Measurements from ENCODE around the gene C1orf185. TPM values are rescaled to one million over a fixed set of nuclear protein-coding genes. Genes with fewer than 3 reads are reported as not detected.
A peak's percentile ranks its signal among the peaks of the same experiment; 100 is the strongest.
"Not testable (repeated sequence)": the region's sequence is repeated elsewhere in the genome, so short reads cannot be mapped to it uniquely, and the experiment has no call there.

The C1orf185 gene
- total RNA-seq, 1 donor from 2014 or later = not detected

DNA sequence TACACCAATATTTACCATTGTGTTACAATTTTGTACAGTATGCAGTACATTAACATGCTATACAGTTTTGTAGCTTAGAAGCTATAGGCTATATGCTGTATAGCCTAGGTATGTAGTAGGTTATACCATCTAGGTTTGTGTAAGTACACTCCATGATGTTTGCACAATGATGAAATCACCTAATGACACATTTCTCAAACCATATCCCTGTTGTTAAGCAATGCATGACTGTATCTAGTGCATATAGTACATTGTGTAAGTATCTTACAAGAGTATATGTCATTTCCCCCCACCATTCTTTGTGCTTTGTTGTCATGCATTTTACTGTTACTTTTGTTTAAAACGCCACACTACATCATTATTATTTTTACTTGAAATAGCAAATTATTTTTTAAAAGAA is 68.3 kb downstream of the C1orf185 start:
- TF ChIP-seq CTCF (conservative IDR thresholded peaks at IDR 0.05) = no peak
- Mint-ChIP-seq H3K9me3 (no peaks in the 10 kb centered on the region), H3K4me1 (no peaks in the 10 kb centered on the region), H3K27me3 (ENCODE audit: low read depth) (peaks cover 24% of the 10 kb centered on the region), H3K27ac (ENCODE audit: unreplicated experiment) (no peak overlapping the region), H3K4me3 (no peak overlapping the region), H3K36me3 (ENCODE audit: low read depth) (no peaks in the 10 kb centered on the region)
- DNase-seq (ENCODE audit: low read depth, low spot score) = no peak

- Mint-ChIP-seq H3K9me3 (no peaks in the 10 kb centered on the region), H3K4me3 (no peak overlapping the region), H3K4me1 (no peaks in the 10 kb centered on the region), H3K36me3 (ENCODE audit: low read depth) (no peaks in the 10 kb centered on the region), H3K27ac (ENCODE audit: unreplicated experiment) (no peak overlapping the region), H3K27me3 (ENCODE audit: low read depth) (peaks cover 33% of the 10 kb centered on the region)
- no peak for DNase-seq (ENCODE audit: low read depth, low spot score)
- no peak for TF ChIP-seq CTCF (conservative IDR thresholded peaks at IDR 0.05)
These were observed 70.8 kb downstream of the C1orf185 start for GRCh38 chr1:51172811-51173210.

GRCh38 chr1:51175278-51175677 is 73.2 kb downstream of the C1orf185 start:
- no peak for DNase-seq (ENCODE audit: low read depth, low spot score)
- H3K27me3 Mint-ChIP-seq (ENCODE audit: low read depth) = peaks cover 27% of the 10 kb centered on the region
- H3K27ac Mint-ChIP-seq (ENCODE audit: unreplicated experiment) = no peak overlapping the region
- peaks cover 6% of the 10 kb centered on the region for H3K9me3 Mint-ChIP-seq
- no peak for TF ChIP-seq CTCF (conservative IDR thresholded peaks at IDR 0.05)
- no peak overlapping the region for H3K4me3 Mint-ChIP-seq
- no peaks in the 10 kb centered on the region for H3K4me1 Mint-ChIP-seq
- H3K36me3 Mint-ChIP-seq (ENCODE audit: low read depth) = no peaks in the 10 kb centered on the region

DNA sequence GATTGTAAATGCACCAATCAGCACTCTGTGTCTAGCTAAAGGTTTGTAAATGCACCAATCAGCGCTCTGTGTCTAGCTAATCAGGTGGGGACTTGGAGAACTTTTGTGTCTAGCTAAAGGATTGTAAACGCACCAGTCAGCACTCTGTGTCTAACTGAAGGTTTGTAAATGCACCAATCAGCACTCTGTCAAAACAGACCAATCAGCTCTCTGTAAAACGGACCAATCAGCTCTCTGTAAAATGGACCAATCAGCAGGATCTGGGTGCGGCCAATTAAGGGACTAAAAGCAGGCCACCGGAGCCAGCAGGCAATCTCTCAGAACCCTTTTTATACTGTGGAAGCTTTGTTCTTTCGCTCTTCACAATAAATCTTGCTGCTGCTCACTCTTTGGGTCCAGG is 76.0 kb downstream of the C1orf185 start:
- H3K36me3 Mint-ChIP-seq (ENCODE audit: low read depth); H3K4me3 Mint-ChIP-seq; DNase-seq (ENCODE audit: low read depth, low spot score); H3K27ac Mint-ChIP-seq (ENCODE audit: unreplicated experiment); H3K4me1 Mint-ChIP-seq; H3K9me3 Mint-ChIP-seq: not testable (repeated sequence)
- H3K27me3 Mint-ChIP-seq (ENCODE audit: low read depth) = peaks cover 34% of the 10 kb centered on the region

- no peak for TF ChIP-seq CTCF (conservative IDR thresholded peaks at IDR 0.05)
- Mint-ChIP-seq H3K27ac (ENCODE audit: unreplicated experiment) (no peak overlapping the region), H3K27me3 (ENCODE audit: low read depth) (peaks cover 12% of the 10 kb centered on the region)
These were observed 86.2 kb downstream of the C1orf185 start for GRCh38 chr1:51188230-51188629.

DNA sequence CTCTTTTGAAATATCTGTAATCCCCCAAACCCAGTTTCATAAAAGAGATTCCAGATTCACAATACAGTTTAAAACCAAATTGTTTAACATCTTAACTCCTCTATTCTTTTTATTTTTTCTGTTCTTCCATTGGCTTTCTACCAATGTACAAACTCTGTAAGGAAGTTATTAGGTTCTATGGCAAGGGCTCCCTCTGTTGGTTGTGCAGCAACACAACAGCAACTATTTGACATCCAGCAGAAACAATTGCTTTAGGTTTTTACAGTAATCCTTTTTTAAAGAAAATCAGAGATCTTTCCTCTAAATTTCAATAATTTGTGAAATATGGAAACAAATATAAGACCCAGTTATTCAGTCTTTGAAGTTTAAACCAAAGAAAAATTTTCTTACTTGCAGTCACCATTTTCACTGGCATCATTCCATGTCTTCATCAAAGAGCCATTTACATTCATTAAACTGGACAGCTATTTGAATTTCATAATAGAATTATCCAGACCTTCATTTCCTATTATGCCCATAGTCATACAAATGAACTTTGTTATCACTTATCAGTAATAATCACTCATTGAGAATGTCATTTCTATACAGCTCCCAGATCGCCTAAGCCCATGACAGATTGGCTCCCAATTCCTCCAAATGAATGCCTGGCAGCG is 87.5 kb downstream of the C1orf185 start:
- Mint-ChIP-seq H3K36me3 (ENCODE audit: low read depth) (no peaks in the 10 kb centered on the region), H3K4me3 (no peak overlapping the region), H3K4me1 (no peaks in the 10 kb centered on the region), H3K27ac (ENCODE audit: unreplicated experiment) (no peak overlapping the region), H3K27me3 (ENCODE audit: low read depth) (peaks cover 8% of the 10 kb centered on the region), H3K9me3 (no peaks in the 10 kb centered on the region)
- TF ChIP-seq CTCF (conservative IDR thresholded peaks at IDR 0.05) = peak; percentile 95
- peak; percentile 47 for DNase-seq (ENCODE audit: low read depth, low spot score)

More at GRCh38 chr1:51188230-51188629, 86.2 kb downstream of the C1orf185 start:
- Mint-ChIP-seq H3K4me3 (no peak overlapping the region), H3K4me1 (no peaks in the 10 kb centered on the region), H3K36me3 (ENCODE audit: low read depth) (no peaks in the 10 kb centered on the region), H3K9me3 (no peaks in the 10 kb centered on the region)
- no peak for DNase-seq (ENCODE audit: low read depth, low spot score)
